ENCODE results near the gene MRPL12. TPM values are rescaled to one million over a fixed set of nuclear protein-coding genes. Genes with fewer than 3 reads are reported as not detected.
A peak's percentile ranks its signal among the peaks of the same experiment; 100 is the strongest.

The MRPL12 gene
- total and polyA plus RNA-seq, 2 experiments from 2014 or later, result 50.9 to 153 TPM

- TF ChIP-seq REST (IDR thresholded peaks at IDR 0.05; ENCODE audit: unreplicated experiment) (no peak), JUNB (IDR thresholded peaks at IDR 0.05; ENCODE audit: unreplicated experiment) (no peak), POLR2AphosphoS5 (IDR thresholded peaks at IDR 0.05; ENCODE audit: low read depth) (peak; percentile 98), EZH2 (IDR thresholded peaks at IDR 0.05; ENCODE audit: low read depth, unreplicated experiment) (no peak), EZH2phosphoT487 (IDR thresholded peaks at IDR 0.05; ENCODE audit: unreplicated experiment) (no peak), CREB1 (CRISPR knock-in tag; IDR thresholded peaks at IDR 0.05; ENCODE audit: low read depth) (peak; percentile 67)
These were observed 36.6 kb upstream of the MRPL12 start, which contains the start of the genes CCDC137 and OXLD1 (continued) for GRCh38 chr17:81666342-81667191.

- H2AFZ ChIP-seq, result no peak overlapping the region
- peaks cover 17% of the 10 kb centered on the region for H3K36me3 ChIP-seq (ENCODE audit: insufficient read depth)
- H3F3A ChIP-seq (replicated peaks; ENCODE audit: low read depth), result peaks cover 27% of the 10 kb centered on the region
- Mint-ChIP-seq H3K4me3 (peak overlapping the region; percentile 98), H3K4me1 (peaks cover 25% of the 10 kb centered on the region), H3K27me3 (ENCODE audit: insufficient read depth, low read depth, poor library complexity) (peaks cover 27% of the 10 kb centered on the region), H3K36me3 (ENCODE audit: low read depth) (peaks cover 74% of the 10 kb centered on the region), H3K9me3 (no peaks in the 10 kb centered on the region), H3K27ac (peak overlapping the region; percentile 70; the same call in 1 of the 2 replicates)
- TF ChIP-seq ZNF114 (CRISPR knock-in tag; IDR thresholded peaks at IDR 0.05) (no peak), CTCF (conservative IDR thresholded peaks at IDR 0.05; ENCODE audit: low read depth in 2 of 2) (peak; percentile 43 to 65)
- H3K27me3 ChIP-seq (ENCODE audit: insufficient read depth), result no peaks in the 10 kb centered on the region
- H3K79me2 ChIP-seq (replicated peaks; ENCODE audit: insufficient read depth), result peaks cover 41% of the 10 kb centered on the region
- peak overlapping the region; percentile 99 for H3K4me3 ChIP-seq
- ATAC-seq, result peak; percentile 5; the same call in 1 of the 3 replicates
- peak overlapping the region; percentile 66; the same call in 1 of the 2 replicates for H3K27ac ChIP-seq (ENCODE audit: low read depth)
- H4K20me1 ChIP-seq (replicated peaks; ENCODE audit: insufficient read depth), result peaks cover 12% of the 10 kb centered on the region
- no peaks in the 10 kb centered on the region for H3K9me2 ChIP-seq (ENCODE audit: insufficient read depth)
- peak; percentile 63 for DNase-seq (ENCODE audit: low spot score)
- peak overlapping the region; percentile 99 for H3K4me2 ChIP-seq
- H3K4me1 ChIP-seq (ENCODE audit: insufficient read depth), result peaks cover 12% of the 10 kb centered on the region
These were observed 35.4 kb upstream of the MRPL12 start for GRCh38 chr17:81667754-81668153.

Data from GM23338 (cell line).